Bronchial epithelial cell (primary cell): ENCODE data around the gene LNPK. TPM values are rescaled to one million over a fixed set of nuclear protein-coding genes. Genes with fewer than 3 reads are reported as not detected.

ENCODE experiments used
- DNase-seq: peaks from one replicate; pipeline ENCODE4 v3.0.0-alpha.2; 2010; ENCODE audit warnings: low read depth
- FAIRE-seq: peaks from 2 replicates; lab custom pipeline; 2011; peaks lifted over from hg19 to GRCh38; lab: Jason Lieb, UNC
- H3K27me3 ChIP-seq: 2 replicates; pipeline ENCODE4 v1.5.1; 2011; ENCODE audit warnings: low read length; ENCODE audit not compliant: control insufficient read depth, insufficient read depth
- H3K36me3 ChIP-seq: 2 replicates; pipeline ENCODE4 v1.5.1; 2011; ENCODE audit warnings: low read length; ENCODE audit not compliant: control insufficient read depth, insufficient read depth
- H3K4me3 ChIP-seq: 2 replicates; pipeline ENCODE4 v1.5.1; 2011; ENCODE audit warnings: mild to moderate bottlenecking, low read depth, low read length, control low read depth
- total RNA-seq: library from RNA; depleted of rRNA; stranded (reverse); fragments of >200 nt; gene quantifications from 2 replicates; pipeline ENCODE4 v1.2.1, GENCODE V29; 2014
- TF ChIP-seq, protein P1 (sequence below): IDR thresholded peaks from 2 replicates; pipeline ENCODE4 v1.5.1; 2011; ENCODE audit warnings: mild to moderate bottlenecking, moderate library complexity, low read length, control low read depth, inconsistent platforms; ENCODE audit not compliant: insufficient read depth, severe bottlenecking

LNPK gene
- total RNA-seq, 1 donor from 2014 or later, result 20.0 TPM

DNA sequence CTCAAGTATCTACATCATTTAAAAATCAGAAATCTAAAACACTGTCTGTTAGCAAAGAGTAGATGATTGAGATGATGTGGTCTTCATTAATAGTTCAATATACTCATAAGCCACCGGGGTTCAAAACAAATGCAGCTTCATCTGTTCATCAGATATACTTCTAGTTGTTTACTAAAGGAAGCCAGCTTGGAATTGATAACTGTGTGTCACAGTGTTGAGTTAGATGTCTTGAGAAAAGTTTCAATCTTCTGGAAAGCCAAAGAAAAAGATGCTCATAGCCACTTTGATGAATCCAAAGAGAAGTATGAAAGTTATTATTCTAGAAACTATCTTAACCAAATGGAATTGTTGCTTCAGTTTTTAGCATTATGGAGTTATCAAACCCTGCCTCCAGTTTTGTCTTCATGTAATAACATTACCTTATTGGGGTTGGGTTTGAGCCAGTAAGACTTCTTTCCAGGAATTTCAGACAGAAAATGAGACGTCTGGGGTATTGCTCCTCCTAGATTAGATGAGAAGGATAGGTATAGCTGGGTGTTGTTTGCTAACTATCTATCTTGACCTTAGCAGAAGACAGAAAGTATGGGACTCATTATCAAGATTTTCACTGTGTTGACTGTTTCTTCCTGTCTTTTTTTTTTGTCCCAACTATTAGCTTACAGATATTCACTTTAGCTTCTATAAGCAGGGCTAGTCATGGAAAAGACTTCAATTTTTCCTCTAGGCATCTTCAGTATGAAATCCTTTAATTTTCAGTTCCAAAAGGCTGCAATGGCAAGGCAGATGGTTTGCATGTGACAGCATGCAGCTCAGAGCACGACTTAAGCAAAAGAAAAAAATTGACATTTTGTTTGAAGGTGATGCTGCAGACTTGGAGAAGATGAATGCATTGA, 66.5 kb downstream of the LNPK start:
- no peak overlapping the region for H3K4me3 ChIP-seq
- no peaks in the 10 kb centered on the region for H3K36me3 ChIP-seq
- TF ChIP-seq, protein P1, sequence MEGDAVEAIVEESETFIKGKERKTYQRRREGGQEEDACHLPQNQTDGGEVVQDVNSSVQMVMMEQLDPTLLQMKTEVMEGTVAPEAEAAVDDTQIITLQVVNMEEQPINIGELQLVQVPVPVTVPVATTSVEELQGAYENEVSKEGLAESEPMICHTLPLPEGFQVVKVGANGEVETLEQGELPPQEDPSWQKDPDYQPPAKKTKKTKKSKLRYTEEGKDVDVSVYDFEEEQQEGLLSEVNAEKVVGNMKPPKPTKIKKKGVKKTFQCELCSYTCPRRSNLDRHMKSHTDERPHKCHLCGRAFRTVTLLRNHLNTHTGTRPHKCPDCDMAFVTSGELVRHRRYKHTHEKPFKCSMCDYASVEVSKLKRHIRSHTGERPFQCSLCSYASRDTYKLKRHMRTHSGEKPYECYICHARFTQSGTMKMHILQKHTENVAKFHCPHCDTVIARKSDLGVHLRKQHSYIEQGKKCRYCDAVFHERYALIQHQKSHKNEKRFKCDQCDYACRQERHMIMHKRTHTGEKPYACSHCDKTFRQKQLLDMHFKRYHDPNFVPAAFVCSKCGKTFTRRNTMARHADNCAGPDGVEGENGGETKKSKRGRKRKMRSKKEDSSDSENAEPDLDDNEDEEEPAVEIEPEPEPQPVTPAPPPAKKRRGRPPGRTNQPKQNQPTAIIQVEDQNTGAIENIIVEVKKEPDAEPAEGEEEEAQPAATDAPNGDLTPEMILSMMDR, result no peak
- H3K27me3 ChIP-seq, result no peaks in the 10 kb centered on the region
- FAIRE-seq (no peak), DNase-seq (no peak)

DNA sequence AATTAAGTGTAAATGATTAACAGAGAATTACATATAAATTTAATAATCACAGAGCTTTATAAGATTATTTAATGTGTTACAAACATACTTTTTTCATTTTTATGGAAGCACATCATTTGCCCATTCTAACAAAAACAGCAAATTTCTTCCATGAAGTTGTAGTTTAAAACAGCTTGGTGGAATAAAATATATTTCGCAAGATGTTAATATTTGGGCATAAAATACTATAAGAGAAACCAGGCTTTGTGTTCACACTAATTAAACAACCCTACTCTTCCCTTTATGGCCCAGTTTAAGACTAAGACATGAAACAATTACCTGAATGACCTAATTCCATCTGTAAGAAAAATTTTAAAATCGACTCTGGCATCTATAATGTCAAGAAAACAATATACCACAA, 69.4 kb downstream of the LNPK start:
- DNase-seq, result no peak
- Histone ChIP-seq H3K27me3 (no peaks in the 10 kb centered on the region), H3K4me3 (no peak overlapping the region), H3K36me3 (no peaks in the 10 kb centered on the region)
- TF ChIP-seq, protein P1, result no peak
- FAIRE-seq, result no peak

DNA sequence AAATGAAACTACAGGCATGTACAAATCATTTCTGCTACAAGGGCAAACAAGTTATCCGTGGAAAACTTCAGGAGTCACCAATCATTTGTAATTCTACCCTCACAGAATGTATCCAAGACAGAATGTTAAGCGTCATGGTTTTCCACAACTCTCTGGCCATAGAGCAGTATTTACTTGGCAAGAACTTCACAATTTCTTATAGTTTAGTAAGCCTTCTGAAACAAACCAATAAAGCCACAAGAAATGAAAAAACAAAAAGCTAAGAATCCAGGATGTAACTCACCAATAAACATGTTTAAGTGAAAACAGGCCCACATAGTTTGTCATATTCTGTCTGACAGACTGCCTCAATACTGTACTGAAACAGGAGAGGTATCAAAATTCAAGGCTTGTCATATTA, 70.3 kb downstream of the LNPK start:
- DNase-seq (no peak), FAIRE-seq (no peak)
- Histone ChIP-seq H3K36me3 (no peaks in the 10 kb centered on the region), H3K4me3 (no peak overlapping the region), H3K27me3 (no peaks in the 10 kb centered on the region)
- TF ChIP-seq, protein P1, result no peak

DNA sequence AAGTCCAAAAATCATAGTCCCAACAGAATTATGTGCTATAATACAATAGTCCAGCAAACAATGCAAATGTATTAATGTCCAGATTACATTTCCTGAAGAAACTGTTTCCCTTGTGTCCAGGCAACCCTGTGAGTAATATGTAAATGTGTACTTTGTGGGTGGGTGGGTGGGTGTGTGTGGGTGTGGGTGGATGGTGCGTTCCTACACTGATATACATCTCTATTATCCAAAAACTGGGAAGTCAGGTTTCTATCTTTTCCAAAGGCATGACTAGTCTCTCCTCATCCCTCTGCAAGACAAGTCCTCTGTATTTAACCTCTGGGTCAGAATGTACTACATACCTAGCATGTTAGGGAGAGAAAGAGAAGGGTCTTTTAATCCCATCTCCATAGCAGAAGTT, 71.6 kb downstream of the LNPK start:
- Histone ChIP-seq H3K36me3 (no peaks in the 10 kb centered on the region), H3K27me3 (no peaks in the 10 kb centered on the region), H3K4me3 (no peak overlapping the region)
- DNase-seq, result peak; percentile 55
- no peak for FAIRE-seq
- TF ChIP-seq, protein P1, result no peak

DNA sequence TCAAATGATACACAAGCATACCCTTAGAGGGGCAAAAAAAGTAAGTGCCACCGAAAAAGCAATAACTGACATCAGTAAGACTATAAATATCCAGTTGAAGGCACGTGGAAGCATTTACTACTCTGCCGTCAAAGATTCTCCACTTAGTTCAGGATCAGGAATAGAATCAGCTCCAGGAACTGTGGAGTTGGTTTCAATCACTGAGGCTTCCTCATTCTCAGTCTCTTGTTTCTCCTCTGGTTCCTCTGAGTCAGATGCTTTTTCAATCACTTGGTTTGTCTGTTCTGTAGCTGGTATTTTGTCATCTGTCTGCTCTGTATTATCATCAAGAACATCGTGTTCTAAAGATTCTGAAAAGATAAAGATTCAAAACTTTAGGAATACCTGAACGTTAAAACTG, 72.2 kb downstream of the LNPK start:
- no peaks in the 10 kb centered on the region for H3K36me3 ChIP-seq
- peak; percentile 14 for DNase-seq
- TF ChIP-seq, protein P1, result no peak
- no peak for FAIRE-seq
- H3K27me3 ChIP-seq, result no peaks in the 10 kb centered on the region
- no peak overlapping the region for H3K4me3 ChIP-seq
